Liver (tissue), 9 donors: Measurements from ENCODE around the gene PSEN2. TPM values are rescaled to one million over a fixed set of nuclear protein-coding genes. Genes with fewer than 3 reads are reported as not detected.

Source experiments
- DNase-seq: peaks from one replicate; pipeline ENCODE4 v3.0.0-alpha.2; 2017; ENCODE audit warnings: low spot score
- H3K27ac ChIP-seq, 2 donors: one replicate each; pipeline ENCODE4 v1.7.0; 2013; ENCODE audit warnings: inconsistent platforms in 2 of 2, low read length in 2 of 2, control low read depth in 1 of 2, low read depth in 1 of 2, mild to moderate bottlenecking in 1 of 2
- H3K27me3 ChIP-seq, 4 donors: one replicate each; pipeline versions ENCODE4 v1.6.1 to v1.7.0; 2013; ENCODE audit warnings: low read length in 3 of 4, inconsistent platforms in 1 of 4, mild to moderate bottlenecking in 1 of 4, moderate library complexity in 1 of 4; ENCODE audit not compliant: control insufficient read depth in 4 of 4, insufficient read depth in 4 of 4
- H3K36me3 ChIP-seq, 4 donors: one replicate each; pipeline versions ENCODE4 v1.6.1 to v1.7.0; 2013; ENCODE audit warnings: low read length in 3 of 4, mild to moderate bottlenecking in 3 of 4, low read depth in 1 of 4, moderate library complexity in 1 of 4; ENCODE audit not compliant: control insufficient read depth in 4 of 4, insufficient read depth in 3 of 4
- H3K4me1 ChIP-seq, 4 donors: one replicate each; pipeline versions ENCODE4 v1.6.1 to v1.7.0; 2013; ENCODE audit warnings: low read length in 3 of 4, mild to moderate bottlenecking in 3 of 4, moderate library complexity in 1 of 4; ENCODE audit not compliant: control insufficient read depth in 4 of 4, insufficient read depth in 4 of 4
- H3K4me3 ChIP-seq, 3 donors: one replicate each; pipeline versions ENCODE4 v1.6.1 to v1.7.0; 2013; ENCODE audit warnings: low read length in 3 of 3, control low read depth in 1 of 3, low read depth in 1 of 3, mild to moderate bottlenecking in 1 of 3
- H3K9ac ChIP-seq, 2 donors: one replicate each; pipeline ENCODE4 v1.7.0; 2013; ENCODE audit warnings: low read length in 2 of 2, mild to moderate bottlenecking in 2 of 2, moderate library complexity in 2 of 2, control low read depth in 1 of 2, low read depth in 1 of 2
- H3K9me3 ChIP-seq, 4 donors: one replicate each; pipeline versions ENCODE4 v1.6.1 to v1.7.0; 2013; ENCODE audit warnings: low read length in 3 of 4; ENCODE audit not compliant: control insufficient read depth in 4 of 4
- ATF3 ChIP-seq: IDR thresholded peaks from 2 replicates; pipeline ENCODE4 v1.6.1; 2016; ENCODE audit warnings: antibody characterized with exemption
- CTCF ChIP-seq: fragments of 150-350 bp; IDR thresholded peaks from 2 replicates; pipeline ENCODE4 v1.5.1; 2017; ENCODE audit warnings: improper control_type of control experiment, low read depth, low read length; ENCODE audit not compliant: missing input control
- EGR1 ChIP-seq, 2 donors: IDR thresholded peaks; 2 replicates each; pipeline ENCODE4 v1.6.1; 2016 to 2018; ENCODE audit warnings: antibody characterized with exemption in 2 of 2, low read depth in 2 of 2
- FOXA1 ChIP-seq: IDR thresholded peaks from 2 replicates; pipeline ENCODE4 v1.6.1; 2016; ENCODE audit warnings: antibody characterized with exemption
- FOXA2 ChIP-seq: IDR thresholded peaks from 2 replicates; pipeline ENCODE4 v1.6.1; 2016; ENCODE audit warnings: antibody characterized with exemption
- GABPA ChIP-seq, 2 donors: IDR thresholded peaks in 1 of 2; conservative IDR thresholded peaks in 1 of 2; 2 replicates each; pipeline ENCODE4 v1.6.1; 2016; ENCODE audit warnings: antibody characterized with exemption in 2 of 2, mild to moderate bottlenecking in 1 of 2, moderate library complexity in 1 of 2
- HNF4A ChIP-seq, 2 donors: conservative IDR thresholded peaks; 2 replicates each; pipeline ENCODE4 v1.6.1; 2016; ENCODE audit warnings: antibody characterized with exemption in 2 of 2, mild to moderate bottlenecking in 2 of 2
- HNF4G ChIP-seq: IDR thresholded peaks from 2 replicates; pipeline ENCODE4 v1.6.1; 2016; ENCODE audit warnings: antibody characterized with exemption
- JUND ChIP-seq, 2 donors: IDR thresholded peaks; 2 replicates each; pipeline ENCODE4 v1.6.1; 2016; ENCODE audit warnings: antibody characterized with exemption in 2 of 2
- MAX ChIP-seq: IDR thresholded peaks from 2 replicates; pipeline ENCODE4 v1.6.1; 2016; ENCODE audit warnings: antibody characterized with exemption
- NR2F2 ChIP-seq: IDR thresholded peaks from 2 replicates; pipeline ENCODE4 v1.6.1; 2016; ENCODE audit warnings: antibody characterized with exemption
- RAD21 ChIP-seq, 2 donors: IDR thresholded peaks; 2 replicates each; pipeline ENCODE4 v1.6.1; 2016; ENCODE audit warnings: antibody characterized with exemption in 2 of 2, mild to moderate bottlenecking in 2 of 2
- REST ChIP-seq: IDR thresholded peaks from 2 replicates; pipeline ENCODE4 v1.6.1; 2016; ENCODE audit warnings: antibody characterized with exemption, mild to moderate bottlenecking
- RXRA ChIP-seq, 2 donors: IDR thresholded peaks; 2 replicates each; pipeline ENCODE4 v1.6.1; 2017 to 2018; ENCODE audit warnings: antibody characterized with exemption in 2 of 2, mild to moderate bottlenecking in 1 of 2
- SP1 ChIP-seq: IDR thresholded peaks from 2 replicates; pipeline ENCODE4 v1.6.1; 2018; ENCODE audit warnings: antibody characterized with exemption, mild to moderate bottlenecking
- TAF1 ChIP-seq: conservative IDR thresholded peaks from 2 replicates; pipeline ENCODE4 v1.6.1; 2016; ENCODE audit warnings: antibody characterized with exemption, mild to moderate bottlenecking
- YY1 ChIP-seq: IDR thresholded peaks from 2 replicates; pipeline ENCODE4 v1.6.1; 2016; ENCODE audit warnings: antibody characterized with exemption, mild to moderate bottlenecking
- ZBTB33 ChIP-seq: IDR thresholded peaks from 2 replicates; pipeline ENCODE4 v1.6.1; 2016; ENCODE audit warnings: antibody characterized with exemption
- WGBS: extraction: QIAGEN DNeasy Blood & Tissue Kit; methylation state at CpG from one replicate; pipeline ENCODE4 v1.1.7; 2013; 5-methylcytosine and 5-hydroxymethylcytosine counted together
- polyA plus RNA-seq, 2 donors: library from polyadenylated mRNA; stranded (reverse) in 1 of 2; unstranded in 1 of 2; fragments of 200-250 nt in 1 of 2; fragments of >200 nt in 1 of 2; fragmentation: Nextera tagmentation in 1 of 2; extraction: Ambion mirVana in 1 of 2; gene quantifications; one replicate each; pipeline versions ENCODE4 v1.2.1 to v1.2.3, GENCODE V29; 2013 to 2015
- total RNA-seq, 2 donors: library from RNA; depleted of rRNA; stranded (reverse); fragments of >200 nt; gene quantifications; one replicate each; pipeline ENCODE4 v1.2.3, GENCODE V29; 2014
- donor health status: healthy.
- donor health status: healthy.
- donor health status: healthy.
- donor health status: healthy.
- donor health status: healthy.

The PSEN2 gene
- total and polyA plus RNA-seq, 4 donors: 6.9 to 19.0 (median 10.8) TPM

GRCh38 chr1:226904772-226905171, 34.4 kb downstream of the PSEN2 start:
- H3K9me3 ChIP-seq: no peaks in the 10 kb centered on the region
- H3K36me3 ChIP-seq: peaks cover 0 to 4% (median 0%) of the 10 kb centered on the region in 4 donors
- no peak overlapping the region for H3K27ac ChIP-seq
- DNase-seq: no peak
- no peaks in the 10 kb centered on the region for H3K4me1 ChIP-seq
- no peaks in the 10 kb centered on the region for H3K27me3 ChIP-seq
- H3K4me3 ChIP-seq: no peak overlapping the region
- H3K9ac ChIP-seq: no peak overlapping the region
- 91% methylated on average over 3 of the region's 3 CpGs for WGBS
- TF ChIP-seq YY1: no peak
- no peak for TF ChIP-seq MAX
- no peak for TF ChIP-seq SP1
- no peak for TF ChIP-seq ATF3
- TF ChIP-seq HNF4A (conservative IDR thresholded peaks at IDR 0.05): no peak
- TF ChIP-seq RXRA (IDR thresholded peaks at IDR 0.05): no peak
- no peak for TF ChIP-seq FOXA2
- TF ChIP-seq RAD21 (IDR thresholded peaks at IDR 0.05): no peak
- TF ChIP-seq NR2F2: no peak
- no peak for TF ChIP-seq TAF1
- no peak for TF ChIP-seq ZBTB33
- no peak for TF ChIP-seq JUND (IDR thresholded peaks at IDR 0.05)
- TF ChIP-seq GABPA (IDR thresholded peaks at IDR 0.05 in 1 of 2, conservative IDR thresholded peaks at IDR 0.05 in 1 of 2): no peak
- TF ChIP-seq REST: no peak
- no peak for TF ChIP-seq HNF4G
- no peak for TF ChIP-seq CTCF
- no peak for TF ChIP-seq EGR1 (IDR thresholded peaks at IDR 0.05; ENCODE audit: low read depth in 2 of 2)
- no peak for TF ChIP-seq FOXA1
